Superior temporal gyrus (tissue), 1 donor: ENCODE results near the gene SRPK3.

Source experiments
- DNase-seq: peaks from one replicate; pipeline ENCODE4 v3.0.0-alpha.2; 2016; ENCODE audit errors: extremely low spot score

The SRPK3 gene

GRCh38 chrX:153830640-153831428 lies 50.0 kb downstream of the SRPK3 start:
- no peak for DNase-seq

GRCh38 chrX:153831429-153832150 lies 50.7 kb downstream of the SRPK3 start:
- DNase-seq = no peak

GRCh38 chrX:153832728-153833127 lies 51.9 kb downstream of the SRPK3 start:
- no peak for DNase-seq
